ENCODE measurements around the gene TNFRSF1B.

TNFRSF1B gene

DNA sequence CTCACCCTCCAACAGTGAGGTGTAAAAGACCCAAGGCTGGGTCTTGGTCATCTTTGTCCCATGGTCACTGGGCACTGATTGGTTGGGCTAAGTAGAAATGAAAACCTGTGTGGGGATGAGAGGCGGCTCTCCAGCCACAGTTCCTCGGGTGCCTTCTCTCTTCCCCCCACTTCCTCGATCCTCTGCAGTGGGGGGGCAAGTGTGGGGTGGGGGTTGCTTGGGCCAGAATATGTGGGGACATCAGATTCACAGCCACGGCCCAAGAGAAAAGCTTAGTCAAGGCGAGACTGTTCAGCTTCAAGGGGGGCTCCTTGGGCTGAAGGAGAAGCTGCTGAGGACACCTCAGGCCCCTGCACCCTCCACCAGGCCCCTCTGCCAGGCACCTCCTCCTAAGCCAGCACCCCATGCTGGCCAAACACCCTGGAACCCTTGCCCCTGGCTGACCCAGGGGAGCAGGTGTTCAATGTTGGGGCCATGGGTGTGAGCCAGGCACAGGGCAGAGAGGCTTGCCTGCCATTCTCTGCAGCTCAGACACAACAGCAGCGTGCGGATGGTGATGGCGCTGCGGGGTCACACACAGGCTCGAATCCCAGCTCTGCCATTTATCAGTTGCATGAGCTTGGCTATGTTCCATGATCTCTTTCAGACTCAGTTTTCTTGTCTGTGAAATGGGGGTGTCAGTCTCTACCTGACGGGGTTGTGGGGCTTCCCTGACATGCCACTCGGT, 21.0 kb upstream of the TNFRSF1B start:
- H3K4me1 Mint-ChIP-seq (ENCODE audit: low read depth), result peaks cover 98% of the 10 kb centered on the region
- H3K36me3 Mint-ChIP-seq (ENCODE audit: low read depth), result peaks cover 6% of the 10 kb centered on the region
- H3K27me3 Mint-ChIP-seq, result no peaks in the 10 kb centered on the region
- H3K27ac Mint-ChIP-seq, result peak overlapping the region; percentile 93
- no peaks in the 10 kb centered on the region for H3K9me3 Mint-ChIP-seq
- no peak overlapping the region for H3K4me3 Mint-ChIP-seq
- intact Hi-C loops (cut with micrococcal nuclease), result no loop called here

DNA sequence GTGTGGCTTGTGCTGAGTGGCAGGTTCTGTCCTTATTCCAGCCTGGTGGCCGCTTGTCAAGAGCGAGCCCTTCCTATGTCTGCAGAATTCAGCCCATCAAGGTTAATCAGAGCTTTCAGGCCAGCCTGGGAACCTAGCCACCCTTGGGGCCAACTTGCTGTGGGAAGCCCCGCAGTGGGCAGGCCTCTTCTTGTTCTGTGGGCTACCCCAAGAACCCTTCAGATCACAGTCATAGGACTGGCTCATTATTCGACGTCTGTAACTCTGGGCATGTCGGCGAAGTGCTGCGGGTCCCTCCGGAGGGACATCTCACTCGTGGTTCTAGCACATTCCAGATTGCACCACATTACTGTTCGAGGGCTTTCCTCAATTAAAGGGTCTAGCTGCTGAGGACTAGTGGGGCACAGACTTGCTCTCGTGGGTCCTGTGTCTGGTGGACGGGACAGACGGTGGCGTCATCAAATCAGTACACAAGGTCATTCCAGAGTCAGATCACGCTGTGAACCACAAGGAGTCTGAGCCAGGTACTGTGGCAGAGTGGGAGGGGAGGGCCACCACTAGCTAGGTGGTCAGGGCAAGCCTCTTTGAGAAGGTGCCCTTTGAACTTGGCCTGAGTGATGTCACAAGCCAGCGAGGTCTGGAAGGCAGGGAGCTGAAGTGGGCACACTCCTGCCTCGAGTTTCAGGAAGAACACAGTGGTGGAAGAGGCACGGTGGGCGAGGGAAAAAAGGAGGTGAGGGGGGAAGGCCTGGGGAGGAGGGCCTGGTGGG, 20.3 kb upstream of the TNFRSF1B start:
- peak overlapping the region; percentile 93 for H3K27ac Mint-ChIP-seq
- no peak overlapping the region for H3K4me3 Mint-ChIP-seq
- H3K4me1 Mint-ChIP-seq (ENCODE audit: low read depth), result peaks cover 98% of the 10 kb centered on the region
- H3K9me3 Mint-ChIP-seq, result no peaks in the 10 kb centered on the region
- H3K36me3 Mint-ChIP-seq (ENCODE audit: low read depth), result peaks cover 6% of the 10 kb centered on the region
- intact Hi-C loops (cut with micrococcal nuclease), result no loop called here
- no peaks in the 10 kb centered on the region for H3K27me3 Mint-ChIP-seq

DNA sequence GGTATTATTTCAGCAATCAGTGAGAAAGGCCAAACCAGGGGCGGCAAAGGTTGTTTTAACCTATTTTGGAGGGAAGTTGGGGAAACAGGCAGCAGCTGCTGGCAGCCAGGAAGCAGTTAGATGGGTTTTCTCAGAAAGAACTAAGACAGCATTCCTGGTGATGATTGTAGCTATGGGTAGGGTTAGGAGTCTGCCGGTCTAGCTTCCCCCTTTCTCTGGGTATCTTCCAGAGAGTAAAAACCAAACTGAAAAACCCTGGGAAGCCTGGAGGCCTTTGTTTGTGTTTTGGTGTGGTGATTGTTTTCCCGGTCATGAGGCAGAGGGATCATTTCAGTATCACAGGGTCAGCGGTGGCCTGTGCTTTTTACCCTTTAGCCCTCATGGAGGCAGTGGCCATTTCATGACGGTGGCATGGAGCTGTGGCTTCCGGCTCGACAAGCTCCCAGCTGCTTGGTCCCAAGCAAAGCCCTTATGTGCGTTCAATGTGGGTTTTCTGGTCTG, 19.5 kb upstream of the TNFRSF1B start:
- peaks cover 6% of the 10 kb centered on the region for H3K36me3 Mint-ChIP-seq (ENCODE audit: low read depth)
- H3K4me1 Mint-ChIP-seq (ENCODE audit: low read depth), result peaks cover 98% of the 10 kb centered on the region
- intact Hi-C loops (cut with micrococcal nuclease), result no loop called here
- H3K27me3 Mint-ChIP-seq, result no peaks in the 10 kb centered on the region
- peak overlapping the region; percentile 93 for H3K27ac Mint-ChIP-seq
- no peaks in the 10 kb centered on the region for H3K9me3 Mint-ChIP-seq
- H3K4me3 Mint-ChIP-seq, result no peak overlapping the region

DNA sequence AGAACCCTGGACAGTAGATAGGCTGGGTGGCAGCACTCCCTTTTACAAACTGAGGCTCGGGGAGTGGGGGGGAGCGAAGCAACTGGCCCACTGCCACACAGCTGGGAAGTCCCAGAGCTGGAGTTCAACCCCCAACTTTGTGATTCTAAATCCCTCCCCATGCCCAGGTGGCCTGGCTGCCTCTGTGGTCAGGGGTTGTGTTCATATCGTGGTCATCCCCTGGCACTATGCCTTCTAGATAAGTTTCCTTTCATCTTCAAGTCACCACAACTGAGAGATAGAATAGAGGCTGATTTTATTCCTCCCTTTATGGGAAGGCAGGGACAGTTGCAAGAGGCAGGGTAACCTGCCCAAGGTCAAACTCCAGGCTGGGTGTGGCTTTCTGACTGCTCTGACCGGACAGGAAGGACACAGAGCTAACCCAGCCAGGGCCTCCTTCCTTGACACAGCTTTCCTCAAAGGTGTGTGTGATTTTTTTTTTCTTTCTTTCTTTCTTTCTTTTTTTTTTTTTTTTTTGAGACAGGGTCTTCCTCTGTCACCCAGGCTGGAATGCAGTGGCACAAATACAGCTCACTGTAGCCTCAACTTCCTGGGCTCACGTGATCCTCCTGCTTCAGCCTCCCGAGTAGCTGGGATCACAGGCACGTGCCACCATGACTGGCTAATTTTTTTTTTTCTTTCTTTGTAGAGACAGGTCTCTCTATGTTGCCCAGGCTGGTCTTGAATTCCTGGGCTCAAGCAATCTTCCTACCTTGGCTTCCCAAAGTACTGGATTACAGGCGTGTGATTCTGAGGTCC, 18.4 kb upstream of the TNFRSF1B start:
- Mint-ChIP-seq H3K27ac (peak overlapping the region; percentile 93), H3K9me3 (no peaks in the 10 kb centered on the region), H3K4me1 (ENCODE audit: low read depth) (peaks cover 98% of the 10 kb centered on the region), H3K36me3 (ENCODE audit: low read depth) (peaks cover 6% of the 10 kb centered on the region), H3K27me3 (no peaks in the 10 kb centered on the region), H3K4me3 (no peak overlapping the region)
- intact Hi-C loops (cut with micrococcal nuclease), result no loop called here

DNA sequence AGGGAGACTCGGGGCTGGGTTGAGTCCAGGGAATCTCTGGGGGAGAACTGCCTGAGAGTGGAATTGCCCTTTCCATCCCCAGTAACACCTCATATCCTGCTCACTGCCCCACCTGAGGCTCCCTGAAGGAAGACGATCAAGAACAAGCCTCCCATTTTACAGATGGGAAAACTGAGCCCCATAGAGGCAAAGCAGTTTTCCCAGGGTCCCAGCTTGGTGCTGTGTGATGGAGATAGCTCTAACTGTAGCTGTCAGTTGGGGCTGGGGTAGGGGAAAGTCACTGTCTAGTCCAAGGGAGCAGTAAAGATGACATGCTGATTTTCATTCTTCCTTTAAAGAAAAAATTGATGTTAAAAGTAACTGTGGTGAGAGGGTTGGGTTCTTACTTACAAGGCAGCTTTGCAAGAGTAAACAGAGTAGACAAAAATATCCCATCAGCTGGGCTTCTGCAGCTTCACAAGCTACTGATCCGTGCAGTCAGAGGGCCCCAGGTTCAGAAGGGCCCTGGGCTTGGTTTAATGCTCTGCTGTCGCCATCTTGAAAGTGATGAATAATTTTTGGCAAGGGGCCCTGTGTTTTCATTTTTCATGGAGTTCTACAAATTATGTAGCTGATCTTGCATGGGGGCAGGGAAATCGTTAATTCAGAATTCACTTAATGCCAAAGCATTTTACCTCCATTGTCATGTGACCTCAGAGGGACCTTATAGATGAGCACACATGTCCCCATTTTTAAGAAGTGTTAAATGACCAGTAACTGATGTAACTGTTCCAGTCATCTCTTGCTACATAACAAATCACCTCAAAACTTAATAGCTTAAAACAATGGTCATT, 17.6 kb upstream of the TNFRSF1B start:
- intact Hi-C loops (cut with micrococcal nuclease), result no loop called here
- no peaks in the 10 kb centered on the region for H3K27me3 Mint-ChIP-seq
- H3K4me1 Mint-ChIP-seq (ENCODE audit: low read depth), result peaks cover 95% of the 10 kb centered on the region
- H3K4me3 Mint-ChIP-seq, result no peak overlapping the region
- peak overlapping the region; percentile 93 for H3K27ac Mint-ChIP-seq
- H3K36me3 Mint-ChIP-seq (ENCODE audit: low read depth), result peaks cover 6% of the 10 kb centered on the region
- no peaks in the 10 kb centered on the region for H3K9me3 Mint-ChIP-seq

DNA sequence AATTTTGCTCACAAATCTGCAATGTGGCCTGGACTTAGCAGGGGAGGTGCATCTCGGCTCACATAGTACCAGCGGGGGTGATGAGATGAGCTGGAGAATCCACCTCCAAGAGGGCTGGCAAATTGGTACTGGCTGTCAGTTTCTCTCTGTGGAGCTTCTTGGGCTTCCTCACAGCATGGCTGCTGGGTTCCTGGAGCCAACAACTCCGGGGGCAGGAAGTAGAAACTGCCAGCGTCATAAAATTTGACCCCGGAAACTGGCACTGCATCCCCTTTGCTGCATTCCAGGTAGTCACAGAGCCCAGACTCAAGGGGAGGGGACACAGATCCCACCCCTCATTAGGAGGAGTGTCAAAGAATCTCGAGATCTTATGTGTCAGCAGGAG, 17.0 kb upstream of the TNFRSF1B start:
- Mint-ChIP-seq H3K9me3 (no peaks in the 10 kb centered on the region), H3K36me3 (ENCODE audit: low read depth) (peaks cover 6% of the 10 kb centered on the region), H3K27me3 (no peaks in the 10 kb centered on the region), H3K4me1 (ENCODE audit: low read depth) (peaks cover 90% of the 10 kb centered on the region), H3K4me3 (no peak overlapping the region), H3K27ac (peak overlapping the region; percentile 93)
- intact Hi-C loops (cut with micrococcal nuclease), result no loop called here

DNA sequence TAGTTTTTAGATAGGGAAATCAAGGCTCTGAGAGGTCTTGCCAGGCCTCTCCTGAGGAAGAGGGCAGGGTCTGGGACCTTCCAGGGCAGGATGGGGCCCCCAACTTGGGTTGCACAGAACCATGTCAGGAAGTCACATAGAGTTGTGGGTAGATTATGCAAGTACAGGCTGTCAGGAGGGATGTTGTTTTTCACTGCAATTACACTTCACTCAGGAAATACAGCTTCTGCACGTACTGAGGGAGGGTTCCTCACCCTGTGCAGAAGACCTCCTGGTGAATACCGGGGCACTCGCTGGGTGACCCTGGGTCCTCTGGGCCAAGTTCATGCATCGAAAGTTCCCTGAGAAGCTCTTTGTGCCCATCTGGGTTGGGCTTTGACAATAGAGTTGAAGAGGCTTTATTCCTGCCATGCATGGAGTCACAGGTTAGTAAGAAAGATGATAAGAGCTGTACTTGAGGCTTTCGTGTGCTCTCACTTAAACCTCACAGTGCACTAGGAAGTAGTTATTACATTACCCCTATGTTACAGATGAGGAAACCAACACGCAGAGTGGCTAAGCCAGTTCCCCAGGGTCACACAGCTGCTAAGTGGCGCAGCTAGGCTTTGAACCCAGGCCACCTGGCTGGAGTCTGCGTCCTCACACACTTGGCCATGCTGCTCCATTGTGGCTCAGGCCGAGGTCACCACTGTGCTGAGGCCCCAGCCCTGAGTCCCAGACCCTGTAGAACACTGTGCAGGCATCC, 16.2 kb upstream of the TNFRSF1B start:
- Mint-ChIP-seq H3K4me1 (ENCODE audit: low read depth) (peaks cover 90% of the 10 kb centered on the region), H3K27me3 (no peaks in the 10 kb centered on the region), H3K36me3 (ENCODE audit: low read depth) (peaks cover 6% of the 10 kb centered on the region), H3K27ac (peak overlapping the region; percentile 93), H3K9me3 (no peaks in the 10 kb centered on the region), H3K4me3 (no peak overlapping the region)
- intact Hi-C loops (cut with micrococcal nuclease), result no loop called here

DNA sequence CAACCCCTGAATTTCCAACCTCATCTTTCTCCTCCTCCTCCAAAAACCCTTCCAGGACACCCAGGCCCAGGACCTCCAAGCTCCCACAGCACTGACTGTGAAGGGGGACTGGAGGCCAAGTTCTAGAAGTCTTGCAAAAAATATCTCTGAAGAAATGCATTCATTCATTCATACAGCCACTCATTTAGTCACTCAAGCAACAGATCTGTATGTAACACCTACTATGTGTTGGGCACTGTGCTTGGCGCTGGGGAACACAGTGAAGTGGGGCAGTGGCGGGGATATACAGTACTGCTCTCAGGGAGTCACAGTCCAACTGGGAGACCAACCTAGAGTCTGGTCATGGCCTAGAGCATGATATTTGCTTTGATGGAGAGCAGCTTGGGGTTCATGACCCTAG, 15.3 kb upstream of the TNFRSF1B start:
- Mint-ChIP-seq H3K36me3 (ENCODE audit: low read depth) (peaks cover 6% of the 10 kb centered on the region), H3K27me3 (no peaks in the 10 kb centered on the region), H3K27ac (peak overlapping the region; percentile 93), H3K4me1 (ENCODE audit: low read depth) (peaks cover 82% of the 10 kb centered on the region), H3K9me3 (no peaks in the 10 kb centered on the region), H3K4me3 (no peak overlapping the region)
- intact Hi-C loops (cut with micrococcal nuclease), result no loop called here

DNA sequence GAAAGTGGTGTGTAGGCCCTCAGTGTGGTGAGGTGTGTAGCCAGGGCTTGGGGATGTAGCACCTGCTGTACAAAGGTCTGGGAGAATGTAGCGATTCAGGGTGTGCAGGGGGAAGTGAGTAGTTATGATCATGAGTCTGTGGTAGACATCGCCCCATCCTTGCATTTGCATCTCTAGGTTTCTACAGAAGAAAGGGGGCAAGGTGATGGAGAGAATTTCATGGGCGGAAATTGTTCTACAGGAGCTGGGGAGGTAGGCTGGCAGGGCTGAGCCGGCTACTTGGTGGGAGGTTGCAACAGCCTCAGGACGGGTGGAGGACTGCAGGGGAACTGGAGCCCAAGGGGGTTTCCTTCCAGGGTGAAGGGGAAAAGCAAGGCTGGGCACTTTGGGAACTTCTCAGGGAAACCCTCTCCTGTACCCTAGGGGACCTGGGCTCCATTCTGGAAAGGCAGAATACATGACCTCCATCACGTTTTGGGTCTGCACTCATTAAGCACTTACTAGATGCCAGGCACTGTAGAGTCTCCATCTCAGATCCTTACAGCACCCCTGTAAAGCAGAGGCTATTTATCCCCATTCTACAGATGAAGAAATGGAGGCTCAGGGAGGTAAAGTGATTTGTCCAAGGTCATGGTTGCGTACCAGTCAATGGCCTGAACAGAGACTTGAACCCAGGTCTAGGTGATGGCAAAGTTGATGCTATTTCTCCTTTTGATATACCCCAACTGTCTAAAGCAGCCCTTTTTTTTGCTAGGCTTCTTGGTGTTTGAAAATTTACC, 14.5 kb upstream of the TNFRSF1B start:
- peaks cover 6% of the 10 kb centered on the region for H3K36me3 Mint-ChIP-seq (ENCODE audit: low read depth)
- H3K27me3 Mint-ChIP-seq, result no peaks in the 10 kb centered on the region
- no peaks in the 10 kb centered on the region for H3K9me3 Mint-ChIP-seq
- H3K4me1 Mint-ChIP-seq (ENCODE audit: low read depth), result peaks cover 78% of the 10 kb centered on the region
- intact Hi-C loops (cut with micrococcal nuclease), result no loop called here
- no peak overlapping the region for H3K4me3 Mint-ChIP-seq
- H3K27ac Mint-ChIP-seq, result peak overlapping the region; percentile 78

DNA sequence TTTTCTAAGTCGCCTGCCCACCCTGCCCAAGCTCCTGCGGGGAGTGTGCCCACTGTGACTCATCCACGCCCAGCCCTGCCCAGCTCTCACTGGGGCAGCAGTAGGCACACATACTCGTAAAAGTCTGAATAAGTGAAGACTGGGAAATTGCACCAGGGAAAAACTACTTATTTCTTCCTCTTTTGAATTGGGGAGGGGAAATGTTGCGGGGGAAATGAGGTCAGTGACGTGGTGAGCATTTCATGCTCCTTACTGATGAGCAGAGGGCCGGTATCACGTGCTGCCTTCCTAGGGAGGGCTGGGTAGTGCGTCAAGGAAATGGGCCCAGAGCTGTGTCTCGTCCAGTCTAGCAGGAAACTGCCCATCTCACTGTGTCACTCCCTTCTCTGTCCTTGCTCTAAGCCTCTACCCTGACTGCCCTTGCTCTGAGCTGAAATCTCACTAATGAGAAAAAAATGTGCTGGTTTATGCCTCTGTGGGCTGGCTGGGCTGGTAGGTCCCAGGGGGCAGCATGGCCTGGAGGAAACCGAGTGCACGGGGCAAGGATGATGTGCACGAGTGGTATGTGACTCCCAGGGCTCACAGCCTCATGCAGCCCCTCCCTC, 13.5 kb upstream of the TNFRSF1B start:
- Mint-ChIP-seq H3K4me1 (ENCODE audit: low read depth) (peaks cover 78% of the 10 kb centered on the region), H3K9me3 (no peaks in the 10 kb centered on the region), H3K36me3 (ENCODE audit: low read depth) (peaks cover 6% of the 10 kb centered on the region), H3K4me3 (no peak overlapping the region), H3K27me3 (no peaks in the 10 kb centered on the region), H3K27ac (peak overlapping the region; percentile 78)
- intact Hi-C loops (cut with micrococcal nuclease), result no loop called here

DNA sequence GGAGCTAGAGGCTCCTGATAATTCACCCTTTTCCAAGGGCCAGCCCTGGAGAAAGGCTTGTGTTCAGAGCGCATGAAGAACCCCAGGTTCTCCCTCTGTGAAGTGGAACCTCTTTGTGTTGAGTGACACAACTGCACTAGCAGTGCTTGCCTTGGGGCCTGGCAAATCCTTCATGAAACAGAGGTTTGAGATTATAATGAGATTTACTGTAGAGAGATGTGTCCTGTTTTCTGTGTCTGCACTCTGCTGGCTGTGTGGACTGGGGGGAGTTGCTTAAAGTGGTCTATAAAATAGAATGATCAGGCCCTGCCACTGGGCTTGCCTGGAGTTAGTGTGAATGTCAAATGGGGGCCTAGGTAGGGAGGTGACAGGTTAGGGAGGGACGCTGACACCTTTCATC, 11.5 kb upstream of the TNFRSF1B start:
- no peaks in the 10 kb centered on the region for H3K9me3 Mint-ChIP-seq
- no peaks in the 10 kb centered on the region for H3K27me3 Mint-ChIP-seq
- H3K27ac Mint-ChIP-seq, result peak overlapping the region; percentile 39
- H3K4me3 Mint-ChIP-seq, result no peak overlapping the region
- no peaks in the 10 kb centered on the region for H3K36me3 Mint-ChIP-seq (ENCODE audit: low read depth)
- intact Hi-C loops (cut with micrococcal nuclease), result no loop called here
- peaks cover 73% of the 10 kb centered on the region for H3K4me1 Mint-ChIP-seq (ENCODE audit: low read depth)

All from dendritic cell treated with granulocyte-macrophage colony-stimulating factor and Interleukin-4, amounts not matched to agents 40 ng/mL and 50 ng/mL, for 4 days (primary cell).